NCI-H2196 (cell line): ENCODE measurements around the gene FOXF1.

Experiments
- DNase-seq: peaks from one replicate; lab custom pipeline; 2025; ENCODE audit not compliant: unreplicated experiment; lab: John Stamatoyannopoulos, UW

Gene FOXF1

GRCh38 chr16:86503830-86504229 is 6.5 kb upstream of the FOXF1 start:
- DNase-seq: no peak

DNA sequence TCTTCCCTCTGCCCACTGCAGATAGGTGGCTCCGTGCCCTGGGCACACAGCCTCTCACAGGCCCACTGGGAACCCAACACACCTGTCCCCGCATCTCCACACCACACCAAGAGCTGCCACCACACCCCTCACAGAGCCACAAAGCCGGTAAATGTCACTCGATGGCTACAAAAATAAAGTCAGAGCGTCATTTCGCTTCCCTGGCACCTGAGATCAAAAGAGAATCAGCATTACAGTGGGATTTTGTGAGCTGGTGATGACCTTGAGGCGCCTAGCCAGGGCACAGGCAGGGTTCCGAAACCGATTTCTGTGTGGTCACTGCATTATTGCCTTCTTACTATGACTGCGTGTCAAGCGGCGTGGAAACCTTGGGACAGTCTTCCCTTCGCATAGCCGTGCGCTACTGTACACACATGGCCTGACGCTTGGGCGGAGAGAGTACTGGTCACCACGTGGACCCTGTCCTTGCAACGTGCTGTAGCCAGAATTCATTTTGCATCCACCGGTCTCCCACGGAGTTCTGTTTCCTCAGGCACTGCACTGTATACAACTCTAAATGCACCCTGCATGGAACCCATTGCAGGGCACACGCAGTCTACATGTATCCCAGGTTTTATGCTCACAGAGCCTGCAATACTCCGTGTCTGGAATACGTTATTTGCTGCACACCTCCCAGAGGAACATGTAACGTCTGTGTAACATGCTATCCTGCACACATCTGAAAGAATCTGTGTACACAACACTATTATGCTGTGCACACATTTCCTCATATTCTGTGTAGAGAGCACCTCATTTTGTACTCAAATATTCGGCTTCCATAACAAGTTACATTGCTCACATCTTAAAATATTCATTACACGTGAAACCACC is 5.8 kb upstream of the FOXF1 start:
- no peak for DNase-seq

- DNase-seq: no peak
Observed at GRCh38 chr16:86505185-86505898, 5.0 kb upstream of the FOXF1 start.

DNA sequence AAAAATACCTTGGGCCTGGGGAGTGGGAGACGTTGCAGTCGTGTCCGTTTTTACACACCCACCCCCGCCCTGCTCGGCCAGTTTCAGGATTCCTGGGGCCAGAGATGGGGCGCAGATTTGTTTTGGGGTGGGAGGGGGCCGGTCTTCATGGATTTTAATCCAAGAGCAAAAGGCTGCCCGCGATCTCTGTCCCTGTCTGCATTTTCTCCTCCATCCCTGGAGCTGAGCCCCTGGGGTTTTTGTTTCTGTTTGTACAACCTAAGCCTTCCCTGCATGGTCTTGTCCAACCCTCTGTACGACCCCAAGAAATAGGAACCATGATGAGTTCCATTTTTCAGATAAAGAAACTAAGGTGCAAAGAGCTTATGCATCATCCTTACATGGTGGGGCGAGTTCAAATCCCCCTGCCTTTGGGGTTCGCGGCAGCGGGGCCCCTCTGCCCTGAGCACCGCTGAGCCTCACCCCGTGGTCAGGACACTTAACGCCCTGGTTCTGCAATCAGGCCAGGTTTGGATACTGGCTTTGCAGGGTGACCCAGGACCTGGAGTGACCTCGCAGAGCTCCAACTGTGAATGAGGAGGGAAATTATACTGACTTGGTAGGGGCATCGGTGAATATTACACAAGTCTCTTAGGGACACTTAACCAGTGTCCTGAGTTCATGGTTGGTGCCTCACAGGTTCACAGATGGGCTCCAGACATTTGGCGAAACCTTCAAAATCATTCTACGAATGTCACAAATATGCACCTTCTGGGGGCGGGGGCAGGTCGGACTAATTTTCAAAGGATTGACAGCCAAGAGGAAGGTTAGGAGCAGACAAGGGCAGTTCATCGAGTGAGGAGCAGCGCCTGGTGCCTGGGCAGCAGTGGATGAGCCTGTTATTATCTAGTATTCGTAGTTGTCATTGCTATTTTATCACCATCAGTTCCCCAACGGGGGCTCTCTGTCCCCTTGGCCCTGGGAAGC is 4.1 kb upstream of the FOXF1 start:
- no peak for DNase-seq

GRCh38 chr16:86507173-86508027 is 2.9 kb upstream of the FOXF1 start:
- DNase-seq: no peak

GRCh38 chr16:86508028-86508946 is 2.0 kb upstream of the FOXF1 start:
- no peak for DNase-seq

DNA sequence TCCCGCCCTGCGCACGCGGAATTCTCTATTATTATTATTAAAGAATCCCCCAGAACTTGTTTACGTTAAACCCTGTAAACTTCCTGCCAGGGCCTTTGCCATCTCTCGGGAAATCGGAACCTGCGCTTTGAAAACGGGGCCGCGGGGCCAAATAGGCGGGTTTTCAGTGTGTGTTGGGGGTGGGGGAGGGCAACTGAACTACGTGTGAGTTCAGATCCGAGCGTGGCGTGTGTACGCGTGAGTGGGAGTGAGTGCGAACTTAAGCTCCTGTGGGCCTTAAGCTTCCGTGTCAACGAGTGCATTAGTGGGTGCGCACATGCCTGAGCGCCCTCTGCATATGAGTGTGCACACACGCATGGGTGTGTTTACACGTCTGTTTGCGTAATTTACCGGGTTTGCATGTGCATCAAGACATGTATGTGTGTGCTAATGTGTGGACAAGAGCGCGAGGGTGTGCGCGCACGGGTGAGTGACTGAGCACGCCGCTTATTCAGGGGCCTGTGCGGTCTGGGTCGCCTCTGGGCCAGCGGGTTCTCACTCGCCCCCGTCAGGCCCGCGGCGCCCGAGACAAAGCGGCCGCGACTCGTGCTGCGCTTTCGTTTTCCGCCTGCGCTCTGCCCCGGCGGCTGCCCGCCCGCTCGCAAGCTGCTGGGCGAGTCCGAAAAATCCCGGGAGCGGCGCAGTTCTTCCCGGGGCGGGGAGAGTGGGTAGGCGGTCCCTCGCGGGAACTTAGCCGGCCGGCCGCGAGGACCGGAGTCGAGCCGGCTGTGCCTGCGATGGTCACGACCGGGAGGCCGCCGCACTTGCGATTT is 1.2 kb upstream of the FOXF1 start:
- DNase-seq: no peak

- DNase-seq: no peak
Observed at GRCh38 chr16:86509759-86510464, 415 bp upstream of the FOXF1 start.

DNA sequence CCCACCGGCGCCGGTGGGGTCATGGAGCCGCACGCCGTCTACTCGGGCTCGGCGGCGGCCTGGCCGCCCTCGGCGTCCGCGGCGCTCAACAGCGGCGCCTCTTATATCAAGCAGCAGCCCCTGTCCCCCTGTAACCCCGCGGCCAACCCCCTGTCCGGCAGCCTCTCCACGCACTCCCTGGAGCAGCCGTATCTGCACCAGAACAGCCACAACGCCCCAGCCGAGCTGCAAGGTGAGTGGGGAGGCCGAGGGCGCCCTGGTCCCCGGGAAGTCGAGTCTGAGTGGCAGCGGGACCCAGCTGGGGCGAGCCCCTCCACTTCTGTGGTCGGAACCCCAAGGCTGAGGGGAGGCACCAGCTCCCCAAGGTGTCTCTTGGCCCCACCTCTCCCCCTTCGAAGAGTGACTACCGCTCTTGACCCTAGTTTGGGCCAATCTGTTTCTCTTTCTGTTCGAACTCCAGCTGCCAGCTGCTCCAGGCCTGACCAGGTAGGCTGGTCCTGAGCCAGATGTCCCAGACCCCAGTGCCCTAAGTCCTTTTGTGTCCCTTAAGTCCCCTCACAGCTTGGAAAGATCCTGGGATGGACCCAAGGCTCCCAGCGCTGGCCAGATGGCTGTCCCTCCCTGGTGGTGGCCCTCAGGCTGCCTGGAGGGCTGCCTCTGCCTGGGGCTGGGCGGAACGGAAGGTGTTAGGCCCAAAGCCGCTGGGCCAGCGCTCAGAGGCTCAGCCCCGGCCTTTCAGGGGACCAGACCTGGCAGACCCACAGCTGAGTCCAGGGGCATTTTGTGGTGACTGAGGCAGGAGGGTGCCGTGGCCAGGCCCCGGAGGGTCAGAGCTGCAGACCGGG is 1.2 kb downstream of the FOXF1 start:
- no peak for DNase-seq

DNA sequence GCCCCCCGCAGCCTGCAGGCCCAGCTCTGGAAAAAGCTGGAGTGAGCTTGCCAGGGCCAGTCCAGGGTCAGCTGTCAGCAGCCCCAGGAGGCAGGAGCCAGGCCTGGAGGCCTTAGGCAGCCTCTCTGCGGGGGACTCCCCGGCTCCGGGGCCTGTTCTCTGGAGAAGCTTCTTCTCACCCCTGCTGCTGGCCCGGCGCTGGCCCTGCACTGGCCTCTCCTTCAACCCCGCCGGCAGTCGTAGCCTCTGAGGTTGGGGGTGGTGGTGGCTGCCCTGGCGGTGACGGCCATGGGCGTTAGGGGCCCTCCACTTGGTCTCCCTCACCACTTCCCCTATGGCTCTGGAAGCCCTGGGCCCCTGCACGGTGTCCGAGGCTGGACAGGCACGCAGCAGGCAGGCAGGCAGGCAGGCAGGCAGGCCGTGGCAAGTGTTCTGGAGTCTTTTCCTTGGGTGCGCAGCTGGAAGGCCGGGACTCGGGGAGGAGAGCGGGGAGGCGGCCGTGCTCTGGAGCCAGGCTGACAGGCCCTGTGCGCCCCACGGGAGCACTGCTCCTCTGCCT is 2.1 kb downstream of the FOXF1 start:
- DNase-seq: no peak

GRCh38 chr16:86512860-86513470 is 2.6 kb downstream of the FOXF1 start:
- DNase-seq: no peak

- no peak for DNase-seq
Observed at GRCh38 chr16:86513471-86514277, 3.3 kb downstream of the FOXF1 start.

GRCh38 chr16:86514481-86515376 is 4.4 kb downstream of the FOXF1 start:
- DNase-seq: no peak

DNA sequence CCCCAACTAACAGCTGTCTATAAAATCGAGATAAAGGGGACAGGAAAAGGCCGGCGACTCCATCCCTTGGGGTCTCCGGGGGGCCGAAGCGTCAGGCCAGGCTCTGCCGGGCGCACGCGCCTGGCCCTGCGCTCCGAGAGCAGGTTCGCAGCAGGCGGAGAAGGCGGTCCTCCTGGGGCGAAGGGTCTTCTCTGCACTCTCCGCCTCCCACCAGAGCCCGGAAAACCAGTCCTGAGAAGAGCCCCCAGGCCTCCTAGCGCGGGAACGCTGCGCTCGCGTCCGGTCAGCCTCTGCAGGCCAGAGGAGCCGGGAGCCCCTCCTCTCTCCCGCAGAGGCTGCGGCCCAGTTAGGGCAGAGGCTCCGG is 5.1 kb downstream of the FOXF1 start:
- DNase-seq: no peak
